Transverse colon (tissue), 4 donors: ENCODE data around the gene DPYD.

Experiments used
- CTCF ChIP-seq, 5 experiments: fragments of 200-600 bp in 3 of 5; fragments of 450-650 bp in 2 of 5; sonication (generic) in 3 of 5; IDR thresholded peaks; 1 replicate in 2 of 5; 2 replicates in 3 of 5; pipeline ENCODE4 v1.5.1; 2016 to 2017; ENCODE audit warnings: antibody characterized with exemption in 5 of 5, inconsistent platforms in 3 of 5, mild to moderate bottlenecking in 2 of 5, moderate library complexity in 1 of 5
- EP300 ChIP-seq: sonication (generic); formaldehyde crosslinking; IDR thresholded peaks from one replicate; pipeline ENCODE4 v1.6.1; 2017; ENCODE audit warnings: antibody characterized with exemption, low read depth
- POLR2A ChIP-seq: fragments of 450-650 bp; IDR thresholded peaks from one replicate; pipeline ENCODE4 v1.6.1; 2016; ENCODE audit warnings: antibody characterized with exemption, mild to moderate bottlenecking, moderate library complexity
- POLR2AphosphoS5 ChIP-seq, 3 donors: sonication (generic); formaldehyde crosslinking; IDR thresholded peaks; one replicate each; pipeline ENCODE4 v1.6.1; 2016; ENCODE audit warnings: antibody characterized with exemption in 3 of 3

DNA sequence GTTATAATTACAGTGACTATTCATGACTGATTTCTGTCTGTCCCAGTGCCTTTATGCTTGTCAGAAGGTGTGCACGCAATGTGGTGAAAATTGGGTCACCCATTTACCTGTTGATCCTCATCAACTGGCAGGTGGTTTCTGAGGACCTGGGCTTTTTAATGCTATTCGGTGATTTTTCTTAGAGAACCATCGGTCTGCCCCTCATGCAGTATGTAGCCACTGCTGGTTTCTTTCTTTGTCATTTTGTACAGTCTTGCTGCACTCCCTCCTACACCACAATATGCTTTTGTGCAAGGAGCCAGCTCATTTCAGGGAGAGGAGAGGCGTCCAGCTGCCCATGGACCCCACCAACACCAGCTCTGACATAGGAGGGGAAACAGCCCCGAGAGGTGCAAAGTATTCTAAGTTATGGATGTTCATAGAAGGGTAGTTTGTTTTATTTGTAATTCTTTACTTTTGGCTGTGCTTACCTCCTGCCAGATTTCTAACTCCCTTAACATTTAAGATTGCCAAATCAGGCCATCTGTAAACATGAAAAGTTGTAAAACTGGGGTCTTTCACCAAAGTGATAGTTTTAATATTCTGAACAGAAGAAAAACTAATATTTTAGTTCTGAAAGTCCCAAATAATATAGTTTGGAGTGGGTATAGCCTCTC lies 873.9 kb downstream of the DPYD start:
- TF ChIP-seq CTCF (IDR thresholded peaks at IDR 0.05), result no peak
- TF ChIP-seq EP300, result no peak
- TF ChIP-seq POLR2A, result no peak
- no peak for TF ChIP-seq POLR2AphosphoS5 (IDR thresholded peaks at IDR 0.05)
